T follicular helper cell (primary cell): ENCODE measurements around the gene ZBTB48.

Source experiments
- DNase-seq: peaks from one replicate; pipeline ENCODE4 v3.0.0-alpha.2; 2020; ENCODE audit warnings: low read depth

Gene ZBTB48

GRCh38 chr1:6612641-6613360 is 33.0 kb downstream of the ZBTB48 start:
- no peak for DNase-seq

GRCh38 chr1:6613361-6614018 is 33.7 kb downstream of the ZBTB48 start, which contains the start of gene PHF13:
TSS of gene PHF13 (plus strand) at chr1:6613731. CDS start at chr1:6614067, 336 bp downstream.
- DNase-seq, result peak; percentile 99

DNA sequence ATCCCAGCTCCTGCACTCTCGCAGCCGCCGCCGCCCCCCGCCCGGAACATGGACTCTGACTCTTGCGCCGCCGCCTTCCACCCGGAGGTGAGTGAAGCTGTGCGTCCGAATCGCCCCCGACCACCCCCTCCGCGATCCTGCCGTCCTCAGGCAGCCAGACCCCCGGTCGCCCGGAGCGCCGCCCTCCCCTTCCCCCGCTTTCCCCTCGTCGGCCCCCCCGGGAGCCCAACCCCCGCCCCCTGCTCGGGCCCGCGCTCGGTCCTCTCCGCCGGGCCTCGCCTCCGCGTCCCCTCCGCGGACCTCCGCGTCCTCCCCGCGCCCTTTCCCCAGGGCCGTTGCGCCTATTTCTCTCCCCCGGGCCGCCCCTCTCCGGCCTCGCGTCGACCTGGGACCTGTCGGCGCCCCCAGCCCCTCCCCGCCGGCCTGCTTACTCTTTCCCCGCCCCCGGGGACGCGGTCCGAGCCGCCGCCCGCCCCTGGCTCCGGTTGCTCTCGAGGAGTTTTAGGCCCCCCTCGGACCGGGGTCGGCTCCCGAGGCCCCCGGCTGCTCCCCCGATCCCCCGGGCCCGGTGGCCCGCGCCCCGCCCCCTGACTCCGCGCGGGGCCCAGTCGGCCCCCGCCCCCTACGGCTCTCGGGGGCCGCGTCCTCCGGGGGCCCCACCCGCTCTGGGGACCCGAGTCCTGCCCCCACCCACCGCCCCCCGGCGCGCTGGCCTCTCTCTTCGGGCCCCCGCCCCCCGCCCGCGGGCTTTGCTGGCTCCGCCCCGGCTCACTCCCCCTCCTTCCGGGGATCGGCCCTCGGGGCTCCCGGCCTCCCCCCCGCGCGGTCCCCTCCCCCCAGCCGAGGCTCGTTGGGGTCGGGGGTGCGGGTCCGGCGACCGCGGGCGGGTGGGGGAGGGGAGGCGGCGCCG is 34.5 kb downstream of the ZBTB48 start:
- DNase-seq, result peak; percentile 41

GRCh38 chr1:6614929-6615785 is 35.4 kb downstream of the ZBTB48 start:
- no peak for DNase-seq

GRCh38 chr1:6619045-6619444 is 39.3 kb downstream of the ZBTB48 start:
- DNase-seq, result no peak

DNA sequence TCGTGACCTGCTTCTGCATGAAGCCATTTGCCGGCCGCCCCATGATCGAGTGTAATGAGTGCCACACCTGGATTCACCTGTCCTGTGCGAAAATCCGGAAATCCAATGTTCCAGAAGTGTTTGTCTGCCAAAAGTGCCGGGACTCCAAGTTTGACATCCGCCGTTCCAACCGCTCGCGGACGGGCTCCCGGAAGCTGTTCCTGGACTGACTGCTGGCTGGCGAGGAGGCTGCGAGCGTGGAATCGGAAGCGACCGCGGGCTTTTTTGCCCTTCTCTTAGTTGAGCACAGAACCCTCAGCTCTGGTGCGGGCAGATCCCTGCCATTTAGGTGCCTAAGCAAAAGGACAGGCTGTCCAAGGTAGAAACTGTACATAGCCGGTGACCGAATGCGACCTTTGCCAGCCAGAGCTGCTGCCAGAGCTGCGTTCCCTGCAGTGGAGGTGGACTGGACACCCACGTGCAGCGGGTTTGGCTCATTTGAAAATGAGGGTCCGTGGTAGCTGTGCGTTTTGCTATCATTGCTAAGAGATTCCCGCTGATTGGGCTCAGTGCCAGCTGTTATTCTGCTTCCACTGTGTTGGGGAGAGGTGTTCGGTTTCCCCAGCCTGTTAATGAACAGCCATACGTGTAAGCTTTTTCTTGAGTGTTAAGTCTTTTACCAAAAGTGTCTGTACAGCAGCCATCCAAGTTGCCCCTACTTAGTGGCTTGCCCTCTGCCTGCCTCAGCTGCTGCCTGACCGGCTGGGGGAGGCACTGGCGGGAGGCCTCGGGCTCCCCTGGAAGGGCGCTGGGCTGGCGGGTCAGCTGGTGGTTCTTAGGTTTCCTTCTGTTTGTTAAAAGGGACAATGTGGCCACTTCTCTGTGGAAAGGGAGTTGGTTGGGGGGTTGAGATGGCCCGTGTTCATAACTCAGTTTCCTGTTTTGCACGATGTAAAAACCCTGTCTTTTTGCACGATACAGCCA is 41.9 kb downstream of the ZBTB48 start:
- DNase-seq, result no peak

DNA sequence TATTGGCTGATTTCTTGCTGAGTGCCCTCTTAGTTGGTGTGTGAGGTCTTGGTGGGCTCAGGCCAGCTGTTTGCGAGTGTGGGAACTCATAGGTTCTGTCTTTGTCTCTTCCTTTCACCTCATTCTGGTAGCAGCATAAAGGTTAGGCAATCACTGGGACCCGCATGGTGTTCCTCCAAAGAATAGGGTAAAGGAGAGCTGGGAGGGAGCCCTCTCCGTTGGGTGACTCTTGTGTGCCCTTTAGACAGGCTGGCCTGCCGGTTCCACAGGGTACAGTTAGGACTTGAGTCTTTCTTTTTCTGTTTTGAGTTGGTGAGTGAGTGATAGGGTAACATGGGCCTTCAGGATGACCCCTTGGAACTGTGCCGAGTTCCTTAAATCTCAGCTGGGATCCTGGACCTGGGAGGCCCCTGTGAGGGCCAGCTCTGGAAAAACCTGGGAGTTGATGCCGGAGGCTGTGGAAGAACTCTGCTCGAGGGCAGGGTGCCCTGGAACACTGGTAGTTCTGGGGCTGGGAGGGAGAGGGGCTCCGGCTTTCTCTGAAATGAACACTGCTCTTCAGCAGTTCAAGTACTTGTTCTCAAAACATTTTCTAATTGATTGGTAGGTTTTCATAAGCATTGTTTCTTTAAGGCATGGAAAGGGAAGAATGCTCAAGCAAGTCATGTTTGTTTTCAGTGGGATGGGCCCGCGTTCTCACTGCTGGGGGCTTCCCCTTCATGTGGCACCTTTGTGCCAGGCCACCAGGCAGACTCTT is 42.8 kb downstream of the ZBTB48 start:
- DNase-seq, result no peak

DNA sequence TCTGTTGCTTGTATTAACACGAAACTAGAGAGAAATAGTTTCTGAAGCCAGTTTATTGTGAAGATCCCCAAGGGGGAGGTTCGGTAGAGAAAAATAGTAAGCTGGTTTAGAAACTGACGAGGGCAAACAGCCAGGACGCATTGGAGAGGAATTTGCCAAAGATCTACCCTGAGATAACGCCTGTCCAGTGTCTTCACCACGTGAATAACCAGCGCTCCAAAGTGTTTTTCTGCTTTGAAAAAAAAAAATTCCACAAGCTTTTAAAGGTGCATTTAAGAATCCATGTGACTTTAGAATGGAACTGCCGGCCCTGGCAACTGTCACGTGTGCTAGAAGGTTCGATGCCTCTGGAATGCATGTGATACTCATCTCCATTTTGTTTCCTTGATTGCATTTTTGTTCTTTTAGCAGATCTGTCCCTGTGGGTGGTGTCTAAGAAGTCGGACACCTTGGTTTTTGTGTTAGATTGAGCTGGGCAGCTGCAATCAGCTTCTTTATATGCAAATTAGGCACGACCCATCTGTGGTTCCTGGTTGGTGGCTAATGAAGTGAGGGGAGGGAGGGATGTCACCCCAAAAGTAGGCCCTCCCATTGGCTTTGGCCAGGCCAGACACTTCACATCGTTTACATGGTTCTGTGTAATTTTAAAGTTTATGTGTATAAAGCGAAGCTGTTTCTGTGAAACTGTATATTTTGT is 43.6 kb downstream of the ZBTB48 start:
- DNase-seq, result no peak

DNA sequence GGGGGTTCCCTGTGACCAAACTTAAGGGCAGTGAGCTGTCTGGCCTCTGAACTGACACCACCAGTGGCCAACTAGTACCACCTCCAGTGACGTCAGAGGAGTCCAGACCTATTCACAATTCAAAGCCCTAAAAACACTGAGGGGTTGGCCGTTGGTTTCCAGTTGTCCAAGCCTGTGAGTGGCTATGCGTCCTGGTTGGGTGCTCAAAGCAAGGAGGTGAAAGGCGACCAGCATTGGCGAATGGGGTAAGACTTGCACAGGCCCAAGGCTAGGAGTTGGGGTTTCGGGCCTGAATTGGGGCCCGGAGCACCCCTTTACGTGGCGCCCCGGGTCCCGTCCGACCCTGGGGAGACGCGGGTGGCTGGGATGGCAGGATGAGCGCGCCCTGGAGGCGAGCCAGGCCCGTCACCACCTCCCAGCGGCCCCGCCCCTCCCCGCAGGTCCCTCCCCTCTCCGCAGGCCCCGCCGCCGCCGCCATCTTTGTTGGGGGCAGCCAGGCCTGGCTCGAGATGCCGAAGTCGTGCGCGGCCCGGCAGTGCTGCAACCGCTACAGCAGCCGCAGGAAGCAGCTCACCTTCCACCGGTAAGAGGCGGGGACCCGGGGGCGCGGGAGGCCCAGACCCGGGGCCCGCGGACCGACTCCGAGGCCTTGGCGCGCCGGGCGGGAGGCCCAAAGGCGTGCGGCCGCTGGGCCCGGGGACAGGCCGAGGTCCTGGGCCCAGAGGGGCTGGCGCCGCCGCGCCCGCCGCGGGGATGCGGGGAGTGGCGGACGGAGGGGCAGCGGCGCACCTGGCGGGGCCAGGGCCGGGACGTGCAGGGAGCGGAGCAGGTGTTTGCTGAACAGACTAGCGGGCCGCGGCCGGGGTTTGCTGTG is 45.2 kb downstream of the ZBTB48 start, which contains the start of gene THAP3:
THAP3 (plus strand) TSS at position 159 of the 874 bp plus-strand sequence; CDS start at position 510, 351 bp downstream.
- peak; percentile 88 for DNase-seq

DNA sequence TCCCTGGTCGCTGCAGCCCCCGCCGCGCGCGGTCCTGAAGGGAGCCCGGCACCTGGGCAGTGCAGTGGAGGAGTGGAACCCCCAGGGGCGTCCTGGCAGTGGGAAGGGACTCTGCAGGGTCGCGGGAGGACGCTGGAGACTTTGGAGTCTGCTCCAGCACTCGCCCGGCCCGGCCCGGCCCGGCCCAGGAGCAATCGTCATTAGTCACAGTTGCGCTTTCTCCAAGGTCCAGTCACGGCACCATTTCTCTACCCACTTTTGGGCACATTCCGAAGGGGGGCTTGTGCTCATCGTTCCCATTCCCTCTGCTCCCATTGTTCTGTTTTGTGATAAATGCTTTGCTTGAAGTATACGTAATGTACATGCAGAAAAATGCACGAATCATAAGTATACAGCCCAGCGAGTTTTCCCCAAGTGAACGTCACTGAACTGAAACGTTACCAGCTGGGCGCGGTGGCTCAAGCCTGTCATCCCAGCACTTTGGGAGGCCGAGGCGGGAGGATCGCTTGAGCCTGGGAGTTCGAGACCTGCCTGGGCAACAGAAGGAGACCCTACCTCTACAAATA is 45.9 kb downstream of the ZBTB48 start:
- no peak for DNase-seq

DNA sequence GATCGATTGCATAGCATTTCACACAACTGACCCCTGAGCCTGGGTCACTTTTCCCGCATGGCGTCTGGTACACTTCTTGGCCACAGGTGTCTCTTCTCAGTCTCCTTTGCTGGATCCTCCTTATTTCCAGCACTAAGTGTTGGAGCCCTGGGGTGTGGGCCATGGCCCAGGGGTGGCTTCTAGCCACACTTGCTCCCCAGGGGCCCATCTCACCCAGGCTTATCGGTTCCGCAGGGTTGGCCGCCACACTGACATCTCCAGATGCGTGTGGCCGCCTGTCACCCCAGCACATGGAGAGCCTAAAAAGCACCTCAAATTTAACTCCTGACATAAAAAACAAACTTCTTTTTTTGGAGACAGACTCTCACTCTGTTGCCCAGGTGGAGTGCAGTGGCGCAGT is 47.2 kb downstream of the ZBTB48 start:
- DNase-seq, result no peak

GRCh38 chr1:6627841-6628545 is 48.2 kb downstream of the ZBTB48 start:
- DNase-seq, result no peak

- DNase-seq, result no peak
These were observed 49.2 kb downstream of the ZBTB48 start for GRCh38 chr1:6628971-6629479.

DNA sequence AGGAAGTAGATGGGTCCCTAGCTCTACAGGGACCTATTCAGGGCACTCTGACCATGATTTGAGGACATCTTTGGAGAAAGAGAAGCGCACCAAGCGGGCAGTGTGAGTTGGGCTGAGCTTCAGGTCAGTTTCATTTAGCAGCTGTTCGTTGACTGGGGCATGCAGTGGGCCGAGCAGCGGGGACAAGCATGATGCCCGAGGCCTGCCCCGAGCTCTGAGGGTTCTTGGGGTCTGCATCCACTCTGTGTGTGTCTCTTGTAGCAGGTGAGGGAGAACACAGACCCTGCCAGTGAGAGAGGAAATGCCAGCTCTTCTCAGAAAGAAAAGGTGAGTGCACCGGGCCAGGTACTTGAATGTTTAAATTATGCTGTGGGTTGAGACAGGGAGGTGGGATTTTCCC is 50.2 kb downstream of the ZBTB48 start:
- no peak for DNase-seq

DNA sequence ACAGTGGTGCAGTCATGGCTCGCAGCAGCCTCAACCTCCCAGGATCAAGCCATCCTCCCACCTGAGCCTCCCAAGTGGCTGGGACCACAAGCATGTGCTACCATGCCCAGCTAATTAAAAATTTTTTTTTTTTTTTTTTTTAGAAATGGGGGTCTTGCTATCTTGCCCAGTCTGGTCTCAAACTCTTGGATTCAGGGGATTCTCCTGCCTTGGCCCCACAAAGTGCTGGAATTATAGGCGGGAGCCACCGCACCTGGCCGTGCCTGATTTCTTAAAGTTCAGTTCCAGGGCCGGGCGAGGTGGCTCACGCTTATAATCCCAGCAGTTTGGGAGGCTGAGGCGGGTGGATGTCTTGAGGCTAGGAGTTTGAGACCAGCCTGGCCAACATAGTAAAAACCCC is 51.3 kb downstream of the ZBTB48 start:
- no peak for DNase-seq
